ENCODE results near the gene PCK1. TPM values are rescaled to one million over a fixed set of nuclear protein-coding genes. Genes with fewer than 3 reads are reported as not detected.

The PCK1 gene
- total and polyA plus RNA-seq, 2 of the 13 experiments (the other 11 are each of a cell fraction or from before 2014, with no cell fraction given): 6.5 to 12.6 TPM

DNA sequence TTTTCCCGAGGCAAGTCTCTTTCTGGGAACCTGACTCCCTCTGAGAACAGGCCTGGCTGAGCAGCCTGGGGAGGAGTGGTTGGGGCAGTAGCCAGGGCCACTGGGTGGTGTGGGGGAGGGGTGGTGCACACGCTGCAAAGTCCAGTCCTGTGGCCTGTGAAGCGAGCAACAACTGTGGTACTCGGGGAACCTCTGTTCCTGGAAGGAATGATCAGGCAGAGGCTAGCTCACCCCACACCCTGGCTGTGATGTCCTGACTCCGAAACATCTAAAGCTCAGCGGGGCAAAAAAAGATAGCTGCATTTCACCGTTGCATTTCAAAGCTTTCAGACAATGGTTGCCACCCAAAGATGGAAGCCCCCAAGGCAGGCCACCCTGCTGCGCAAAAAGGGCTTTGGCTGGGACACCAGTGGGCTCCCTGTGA lies 25.5 kb downstream of the PCK1 start (continued):
- TF ChIP-seq ZNF530 (CRISPR knock-in tag; IDR thresholded peaks at IDR 0.05; ENCODE audit: low read depth) (no peak), IKZF1 (IDR thresholded peaks at IDR 0.05) (no peak), ZNF431 (CRISPR knock-in tag; IDR thresholded peaks at IDR 0.05; ENCODE audit: borderline replicate concordance, low read depth) (0 out of 2 replicates have a peak, but pooled peaks have one; percentile 29), TBL1XR1 (IDR thresholded peaks at IDR 0.05; ENCODE audit: borderline replicate concordance, low read length, partially characterized antibody) (peak; percentile 78), SOX6 (IDR thresholded peaks at IDR 0.05) (no peak), SOX6 (CRISPR knock-in tag; IDR thresholded peaks at IDR 0.05) (peak; percentile 44; the same call in 1 of the 2 replicates), ZNF275 (CRISPR knock-in tag; IDR thresholded peaks at IDR 0.05; ENCODE audit: borderline replicate concordance) (no peak), ZMYM2 (CRISPR knock-in tag; IDR thresholded peaks at IDR 0.05) (no peak), ZNF207 (IDR thresholded peaks at IDR 0.05; ENCODE audit: borderline replicate concordance) (no peak), ZNF562 (CRISPR knock-in tag; IDR thresholded peaks at IDR 0.05; ENCODE audit: borderline replicate concordance) (no peak), SKI (IDR thresholded peaks at IDR 0.05; ENCODE audit: partially characterized antibody) (peak; percentile 41), KAT2B (IDR thresholded peaks at IDR 0.05; ENCODE audit: borderline replicate concordance, low read depth, low read length) (no peak), HDAC1 (CRISPR knock-in tag; IDR thresholded peaks at IDR 0.05) (peak; percentile 91), KLF11 (CRISPR knock-in tag; IDR thresholded peaks at IDR 0.05) (no peak), ZNF713 (CRISPR knock-in tag; IDR thresholded peaks at IDR 0.05) (no peak), RARG (CRISPR knock-in tag; IDR thresholded peaks at IDR 0.05; ENCODE audit: low read depth) (no peak)
- TF ChIP-seq, protein P1, sequence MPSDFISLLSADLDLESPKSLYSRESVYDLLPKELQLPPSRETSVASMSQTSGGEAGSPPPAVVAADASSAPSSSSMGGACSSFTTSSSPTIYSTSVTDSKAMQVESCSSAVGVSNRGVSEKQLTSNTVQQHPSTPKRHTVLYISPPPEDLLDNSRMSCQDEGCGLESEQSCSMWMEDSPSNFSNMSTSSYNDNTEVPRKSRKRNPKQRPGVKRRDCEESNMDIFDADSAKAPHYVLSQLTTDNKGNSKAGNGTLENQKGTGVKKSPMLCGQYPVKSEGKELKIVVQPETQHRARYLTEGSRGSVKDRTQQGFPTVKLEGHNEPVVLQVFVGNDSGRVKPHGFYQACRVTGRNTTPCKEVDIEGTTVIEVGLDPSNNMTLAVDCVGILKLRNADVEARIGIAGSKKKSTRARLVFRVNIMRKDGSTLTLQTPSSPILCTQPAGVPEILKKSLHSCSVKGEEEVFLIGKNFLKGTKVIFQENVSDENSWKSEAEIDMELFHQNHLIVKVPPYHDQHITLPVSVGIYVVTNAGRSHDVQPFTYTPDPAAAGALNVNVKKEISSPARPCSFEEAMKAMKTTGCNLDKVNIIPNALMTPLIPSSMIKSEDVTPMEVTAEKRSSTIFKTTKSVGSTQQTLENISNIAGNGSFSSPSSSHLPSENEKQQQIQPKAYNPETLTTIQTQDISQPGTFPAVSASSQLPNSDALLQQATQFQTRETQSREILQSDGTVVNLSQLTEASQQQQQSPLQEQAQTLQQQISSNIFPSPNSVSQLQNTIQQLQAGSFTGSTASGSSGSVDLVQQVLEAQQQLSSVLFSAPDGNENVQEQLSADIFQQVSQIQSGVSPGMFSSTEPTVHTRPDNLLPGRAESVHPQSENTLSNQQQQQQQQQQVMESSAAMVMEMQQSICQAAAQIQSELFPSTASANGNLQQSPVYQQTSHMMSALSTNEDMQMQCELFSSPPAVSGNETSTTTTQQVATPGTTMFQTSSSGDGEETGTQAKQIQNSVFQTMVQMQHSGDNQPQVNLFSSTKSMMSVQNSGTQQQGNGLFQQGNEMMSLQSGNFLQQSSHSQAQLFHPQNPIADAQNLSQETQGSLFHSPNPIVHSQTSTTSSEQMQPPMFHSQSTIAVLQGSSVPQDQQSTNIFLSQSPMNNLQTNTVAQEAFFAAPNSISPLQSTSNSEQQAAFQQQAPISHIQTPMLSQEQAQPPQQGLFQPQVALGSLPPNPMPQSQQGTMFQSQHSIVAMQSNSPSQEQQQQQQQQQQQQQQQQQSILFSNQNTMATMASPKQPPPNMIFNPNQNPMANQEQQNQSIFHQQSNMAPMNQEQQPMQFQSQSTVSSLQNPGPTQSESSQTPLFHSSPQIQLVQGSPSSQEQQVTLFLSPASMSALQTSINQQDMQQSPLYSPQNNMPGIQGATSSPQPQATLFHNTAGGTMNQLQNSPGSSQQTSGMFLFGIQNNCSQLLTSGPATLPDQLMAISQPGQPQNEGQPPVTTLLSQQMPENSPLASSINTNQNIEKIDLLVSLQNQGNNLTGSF (CRISPR knock-in tag; IDR thresholded peaks at IDR 0.05): no peak
- TF ChIP-seq, protein P2, sequence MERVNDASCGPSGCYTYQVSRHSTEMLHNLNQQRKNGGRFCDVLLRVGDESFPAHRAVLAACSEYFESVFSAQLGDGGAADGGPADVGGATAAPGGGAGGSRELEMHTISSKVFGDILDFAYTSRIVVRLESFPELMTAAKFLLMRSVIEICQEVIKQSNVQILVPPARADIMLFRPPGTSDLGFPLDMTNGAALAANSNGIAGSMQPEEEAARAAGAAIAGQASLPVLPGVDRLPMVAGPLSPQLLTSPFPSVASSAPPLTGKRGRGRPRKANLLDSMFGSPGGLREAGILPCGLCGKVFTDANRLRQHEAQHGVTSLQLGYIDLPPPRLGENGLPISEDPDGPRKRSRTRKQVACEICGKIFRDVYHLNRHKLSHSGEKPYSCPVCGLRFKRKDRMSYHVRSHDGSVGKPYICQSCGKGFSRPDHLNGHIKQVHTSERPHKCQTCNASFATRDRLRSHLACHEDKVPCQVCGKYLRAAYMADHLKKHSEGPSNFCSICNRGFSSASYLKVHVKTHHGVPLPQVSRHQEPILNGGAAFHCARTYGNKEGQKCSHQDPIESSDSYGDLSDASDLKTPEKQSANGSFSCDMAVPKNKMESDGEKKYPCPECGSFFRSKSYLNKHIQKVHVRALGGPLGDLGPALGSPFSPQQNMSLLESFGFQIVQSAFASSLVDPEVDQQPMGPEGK (CRISPR knock-in tag; IDR thresholded peaks at IDR 0.05): peak; percentile 79
- TF ChIP-seq, protein P3, sequence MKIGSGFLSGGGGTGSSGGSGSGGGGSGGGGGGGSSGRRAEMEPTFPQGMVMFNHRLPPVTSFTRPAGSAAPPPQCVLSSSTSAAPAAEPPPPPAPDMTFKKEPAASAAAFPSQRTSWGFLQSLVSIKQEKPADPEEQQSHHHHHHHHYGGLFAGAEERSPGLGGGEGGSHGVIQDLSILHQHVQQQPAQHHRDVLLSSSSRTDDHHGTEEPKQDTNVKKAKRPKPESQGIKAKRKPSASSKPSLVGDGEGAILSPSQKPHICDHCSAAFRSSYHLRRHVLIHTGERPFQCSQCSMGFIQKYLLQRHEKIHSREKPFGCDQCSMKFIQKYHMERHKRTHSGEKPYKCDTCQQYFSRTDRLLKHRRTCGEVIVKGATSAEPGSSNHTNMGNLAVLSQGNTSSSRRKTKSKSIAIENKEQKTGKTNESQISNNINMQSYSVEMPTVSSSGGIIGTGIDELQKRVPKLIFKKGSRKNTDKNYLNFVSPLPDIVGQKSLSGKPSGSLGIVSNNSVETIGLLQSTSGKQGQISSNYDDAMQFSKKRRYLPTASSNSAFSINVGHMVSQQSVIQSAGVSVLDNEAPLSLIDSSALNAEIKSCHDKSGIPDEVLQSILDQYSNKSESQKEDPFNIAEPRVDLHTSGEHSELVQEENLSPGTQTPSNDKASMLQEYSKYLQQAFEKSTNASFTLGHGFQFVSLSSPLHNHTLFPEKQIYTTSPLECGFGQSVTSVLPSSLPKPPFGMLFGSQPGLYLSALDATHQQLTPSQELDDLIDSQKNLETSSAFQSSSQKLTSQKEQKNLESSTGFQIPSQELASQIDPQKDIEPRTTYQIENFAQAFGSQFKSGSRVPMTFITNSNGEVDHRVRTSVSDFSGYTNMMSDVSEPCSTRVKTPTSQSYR (CRISPR knock-in tag; IDR thresholded peaks at IDR 0.05; ENCODE audit: borderline replicate concordance): peak; percentile 100
